GM20000 (cell line): Measurements from ENCODE around the gene TNN.
A peak's percentile ranks its signal among the peaks of the same experiment; 100 is the strongest.

ENCODE experiments used
- DNase-seq: peaks from one replicate; pipeline ENCODE4 v3.0.0; 2012; ENCODE audit warnings: low spot score
- CTCF ChIP-seq: IDR thresholded peaks from 2 replicates; pipeline ENCODE4 v1.5.1; 2012; ENCODE audit warnings: mild to moderate bottlenecking, control low read depth; ENCODE audit errors: extremely low read depth, missing control alignments

TNN gene

GRCh38 chr1:175150596-175151319, 83.1 kb downstream of the TNN start:
- no peak for DNase-seq
- no peak for TF ChIP-seq CTCF

DNA sequence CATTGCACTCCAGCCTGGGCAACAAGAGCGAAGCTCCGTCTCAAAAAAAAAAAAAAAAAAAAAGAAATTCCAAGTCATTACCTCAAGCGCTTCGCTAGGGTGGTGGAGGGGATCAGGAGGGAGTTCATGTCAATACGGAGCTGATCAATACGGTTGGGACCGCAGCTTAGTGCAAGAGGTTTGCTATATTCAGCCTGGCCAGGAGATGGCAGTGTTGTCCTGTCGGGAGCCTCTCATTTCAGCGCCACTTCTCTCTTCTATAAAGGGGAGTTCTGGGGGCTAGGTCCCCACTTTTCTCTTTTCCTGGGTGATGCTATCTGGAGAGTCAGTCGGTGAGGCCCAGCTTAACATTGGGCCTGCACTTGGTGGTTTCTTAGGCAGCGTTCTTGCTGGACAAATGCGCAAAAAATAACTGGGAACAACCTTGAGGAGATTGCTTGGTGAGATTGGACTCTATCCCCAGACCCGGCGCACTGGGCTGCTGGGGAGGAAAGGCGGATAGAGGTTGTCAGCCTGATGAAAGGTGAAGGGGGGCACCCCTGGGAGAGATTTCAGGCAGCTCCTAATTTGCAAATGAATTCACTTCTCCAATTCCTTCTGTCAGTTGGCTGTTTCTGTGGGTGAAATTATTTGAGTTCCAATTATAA, 84.5 kb downstream of the TNN start:
- DNase-seq = peak; percentile 69
- TF ChIP-seq CTCF = peak; percentile 68

- DNase-seq = peak; percentile 59
- peak; percentile 88 for TF ChIP-seq CTCF
These were observed 87.2 kb downstream of the TNN start for GRCh38 chr1:175154629-175155472.

- no peak for TF ChIP-seq CTCF
- DNase-seq = no peak
These were observed 87.8 kb downstream of the TNN start for GRCh38 chr1:175155473-175155856.

- DNase-seq = no peak
- no peak for TF ChIP-seq CTCF
These were observed 88.3 kb downstream of the TNN start for GRCh38 chr1:175155936-175156335.

- no peak for DNase-seq
- no peak for TF ChIP-seq CTCF
These were observed 89.6 kb downstream of the TNN start for GRCh38 chr1:175157200-175157599.

DNA sequence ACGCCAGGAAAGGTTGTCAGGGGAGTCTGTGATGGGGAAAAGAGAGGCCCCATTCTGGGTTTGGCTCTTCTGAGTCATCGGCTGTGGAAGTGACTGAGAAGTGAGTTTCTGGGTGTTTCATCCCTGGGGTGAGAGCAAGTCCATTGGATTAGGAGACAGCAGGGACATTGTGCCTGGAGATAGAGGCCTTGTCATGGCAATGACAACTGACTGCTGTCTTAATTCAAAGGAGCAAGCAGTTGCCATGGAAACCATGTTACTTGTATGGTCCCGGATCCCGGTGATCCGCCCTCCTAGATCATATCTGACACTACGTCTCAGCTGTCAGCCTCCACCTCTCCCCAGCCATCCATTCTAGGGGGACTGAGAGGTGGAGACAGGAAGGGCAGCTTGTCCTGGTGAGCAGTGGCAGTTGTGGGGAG, 90.5 kb downstream of the TNN start:
- TF ChIP-seq CTCF = no peak
- no peak for DNase-seq
